ENCODE data around the gene CD8B.

The CD8B gene

DNA sequence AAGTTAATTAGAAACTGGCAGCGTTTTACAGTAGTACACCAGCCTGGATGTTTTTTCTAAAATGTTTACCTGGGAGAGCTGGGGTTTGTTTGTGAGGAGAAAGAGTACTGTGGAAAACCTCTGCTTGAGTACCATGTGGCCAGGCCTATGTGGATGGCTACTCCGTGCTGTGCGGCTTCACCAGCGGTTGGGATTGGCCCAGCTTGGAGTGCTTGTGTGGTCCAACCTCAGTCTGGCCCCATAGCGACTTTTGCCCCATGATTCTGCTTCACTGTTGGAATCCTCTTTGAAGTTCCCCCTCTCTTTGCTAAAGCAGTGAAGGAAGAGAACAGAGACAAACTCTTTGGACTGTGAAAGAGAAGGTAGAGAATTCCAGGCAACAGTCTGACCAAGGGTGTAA is 86.8 kb downstream of the CD8B start:
- DNase-seq (ENCODE audit: low read depth in 2 of 2): no peak

DNA sequence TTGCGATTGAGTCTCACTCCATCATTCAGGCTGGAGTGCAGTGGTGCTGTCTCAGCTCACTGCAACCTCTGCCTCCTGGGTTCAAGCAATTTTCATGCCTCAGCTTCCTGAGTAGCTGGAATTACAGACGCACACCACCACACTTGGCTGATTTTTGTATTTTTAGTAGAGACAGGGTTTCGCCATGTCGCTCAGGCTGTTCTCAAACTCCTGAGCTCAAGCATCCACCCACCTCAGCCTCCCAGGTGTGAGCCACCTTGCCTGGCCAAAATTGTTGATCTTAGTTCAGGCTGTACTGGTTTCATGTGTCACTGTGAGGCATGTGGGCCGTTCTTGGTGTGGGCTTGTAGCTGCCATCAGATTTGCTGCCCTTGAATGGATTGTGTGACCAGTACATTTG is 89.1 kb downstream of the CD8B start:
- no peak for DNase-seq (ENCODE audit: low read depth in 2 of 2)

- DNase-seq (ENCODE audit: low read depth in 2 of 2): no peak
Measured at GRCh38 chr2:86770816-86771301, 90.8 kb downstream of the CD8B start.

GRCh38 chr2:86769838-86770237 is 91.8 kb downstream of the CD8B start:
- DNase-seq (ENCODE audit: low read depth in 2 of 2): no peak

GRCh38 chr2:86768189-86768949 is 93.3 kb downstream of the CD8B start:
- no peak for DNase-seq (ENCODE audit: low read depth in 2 of 2)

Measured in activated CD4-positive, alpha-beta T cell treated with anti-CD3 and anti-CD28 coated beads for 24 hours (primary cell).